SK-N-MC (cell line): Measurements from ENCODE around the gene PCTP.

Source experiments
- EZH2 ChIP-seq: fragments of 200-600 bp; sonication (generic); IDR thresholded peaks from one replicate; pipeline ENCODE4 v1.6.1; 2017; ENCODE audit warnings: antibody characterized with exemption
- POLR2AphosphoS5 ChIP-seq: IDR thresholded peaks from 2 replicates; pipeline ENCODE4 v1.6.1; 2012; ENCODE audit warnings: mild to moderate bottlenecking, low read depth, low read length, borderline replicate concordance

GRCh38 chr17:55817397-55817709 is 66.5 kb downstream of the PCTP start:
- TF ChIP-seq POLR2AphosphoS5, result no peak
- TF ChIP-seq EZH2, result no peak
